DND-41 (cell line): ENCODE results near the gene EPS8L2.

Source experiments
- EZH2 ChIP-seq: IDR thresholded peaks from 3 replicates; pipeline ENCODE4 v1.6.1; 2012; ENCODE audit warnings: borderline replicate concordance, low read depth, mild to moderate bottlenecking, moderate library complexity, low read length, inconsistent platforms; ENCODE audit not compliant: severe bottlenecking
- TF ChIP-seq, protein P1 (sequence below): IDR thresholded peaks from 2 replicates; pipeline ENCODE4 v1.5.1; 2012; ENCODE audit warnings: borderline replicate concordance, low read length, moderate library complexity, mild to moderate bottlenecking; ENCODE audit not compliant: poor library complexity, severe bottlenecking; ENCODE audit errors: extremely low read depth

DNA sequence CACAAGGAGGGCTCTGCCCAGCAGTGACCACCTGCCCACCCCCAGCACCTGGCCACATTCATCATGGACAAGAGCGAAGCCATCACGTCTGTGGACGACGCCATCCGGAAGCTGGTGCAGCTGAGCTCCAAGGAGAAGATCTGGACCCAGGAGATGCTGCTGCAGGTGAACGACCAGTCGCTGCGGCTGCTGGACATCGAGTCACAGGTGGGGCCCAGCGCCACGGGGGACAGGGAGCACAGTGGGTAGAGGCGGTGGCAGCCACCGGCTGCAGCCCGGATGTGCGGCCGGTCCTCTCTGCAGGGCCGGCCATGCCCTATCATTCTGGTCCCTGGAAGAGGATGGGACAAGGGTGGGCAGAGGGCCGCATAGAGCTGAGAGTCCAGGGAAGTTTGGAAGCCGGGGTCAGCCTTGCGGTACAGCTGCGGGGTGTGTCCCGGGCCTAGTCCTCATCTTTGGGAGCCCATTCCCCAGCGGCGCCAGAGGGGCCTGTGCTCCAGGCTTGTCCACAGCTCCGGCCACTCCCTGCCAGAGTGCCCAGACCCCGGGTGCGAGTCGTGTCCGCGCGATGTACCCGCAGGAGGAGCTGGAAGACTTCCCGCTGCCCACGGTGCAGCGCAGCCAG lies 14.1 kb downstream of the EPS8L2 start:
- TF ChIP-seq, protein P1, sequence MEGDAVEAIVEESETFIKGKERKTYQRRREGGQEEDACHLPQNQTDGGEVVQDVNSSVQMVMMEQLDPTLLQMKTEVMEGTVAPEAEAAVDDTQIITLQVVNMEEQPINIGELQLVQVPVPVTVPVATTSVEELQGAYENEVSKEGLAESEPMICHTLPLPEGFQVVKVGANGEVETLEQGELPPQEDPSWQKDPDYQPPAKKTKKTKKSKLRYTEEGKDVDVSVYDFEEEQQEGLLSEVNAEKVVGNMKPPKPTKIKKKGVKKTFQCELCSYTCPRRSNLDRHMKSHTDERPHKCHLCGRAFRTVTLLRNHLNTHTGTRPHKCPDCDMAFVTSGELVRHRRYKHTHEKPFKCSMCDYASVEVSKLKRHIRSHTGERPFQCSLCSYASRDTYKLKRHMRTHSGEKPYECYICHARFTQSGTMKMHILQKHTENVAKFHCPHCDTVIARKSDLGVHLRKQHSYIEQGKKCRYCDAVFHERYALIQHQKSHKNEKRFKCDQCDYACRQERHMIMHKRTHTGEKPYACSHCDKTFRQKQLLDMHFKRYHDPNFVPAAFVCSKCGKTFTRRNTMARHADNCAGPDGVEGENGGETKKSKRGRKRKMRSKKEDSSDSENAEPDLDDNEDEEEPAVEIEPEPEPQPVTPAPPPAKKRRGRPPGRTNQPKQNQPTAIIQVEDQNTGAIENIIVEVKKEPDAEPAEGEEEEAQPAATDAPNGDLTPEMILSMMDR: no peak
- no peak for TF ChIP-seq EZH2
